ENCODE results near the gene KIF16B.

GRCh38 chr20:16408981-16409380 is 164.3 kb downstream of the KIF16B start:
- TF ChIP-seq CTCF (IDR thresholded peaks at IDR 0.05; ENCODE audit: low read depth, low read length) (no peak), EZH2phosphoT487 (IDR thresholded peaks at IDR 0.05; ENCODE audit: low read depth) (no peak)
